ENCODE results near the gene OGA. TPM values are rescaled to one million over a fixed set of nuclear protein-coding genes. Genes with fewer than 3 reads are reported as not detected.

Gene OGA
- total RNA-seq, 2 donors from 2014 or later, result 41.6 to 50.9 TPM

DNA sequence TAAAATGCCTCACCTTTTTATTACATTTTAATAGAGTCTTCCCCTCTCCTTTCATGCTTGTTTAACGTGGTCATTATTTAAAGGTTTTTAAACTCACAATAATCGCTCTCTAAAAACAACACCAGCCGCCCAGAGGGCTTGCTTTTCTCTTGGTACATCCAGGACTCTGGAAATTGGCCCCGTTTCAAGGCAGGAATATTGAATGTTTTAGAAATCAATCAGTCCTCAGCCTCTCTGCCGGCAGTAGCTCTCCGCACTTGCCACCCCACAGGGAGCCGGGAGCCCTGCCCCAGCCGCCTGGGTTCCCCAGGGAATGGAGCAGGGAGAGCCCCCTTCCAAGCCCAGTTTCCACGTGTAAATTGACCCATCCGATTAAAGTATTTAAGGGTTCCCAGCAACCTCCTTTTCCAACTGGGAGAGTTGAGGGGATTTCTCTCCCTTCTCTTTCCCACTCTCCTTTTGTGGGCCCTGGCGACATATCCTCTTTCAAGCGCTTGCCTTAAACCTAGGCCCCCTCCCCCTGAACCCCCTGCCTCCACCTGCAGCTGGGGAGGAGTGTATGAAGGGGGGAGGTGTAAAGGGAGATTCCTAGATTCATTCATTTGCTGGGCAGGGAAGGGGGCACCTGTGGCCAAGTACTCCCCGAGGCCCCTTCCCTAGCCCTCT lies 44.2 kb downstream of the OGA start:
- H3K9me3 ChIP-seq, result no peaks in the 10 kb centered on the region
- H3K4me1 ChIP-seq, result peaks cover 0 to 26% of the 10 kb centered on the region in 2 donors
- peaks cover 22 to 28% of the 10 kb centered on the region in 2 donors for H3K27me3 ChIP-seq
- H3K27ac ChIP-seq, result no peak overlapping the region
- H3K4me3 ChIP-seq, result no peak overlapping the region
- DNase-seq (ENCODE audit: low spot score), result no peak
- TF ChIP-seq, protein P1, sequence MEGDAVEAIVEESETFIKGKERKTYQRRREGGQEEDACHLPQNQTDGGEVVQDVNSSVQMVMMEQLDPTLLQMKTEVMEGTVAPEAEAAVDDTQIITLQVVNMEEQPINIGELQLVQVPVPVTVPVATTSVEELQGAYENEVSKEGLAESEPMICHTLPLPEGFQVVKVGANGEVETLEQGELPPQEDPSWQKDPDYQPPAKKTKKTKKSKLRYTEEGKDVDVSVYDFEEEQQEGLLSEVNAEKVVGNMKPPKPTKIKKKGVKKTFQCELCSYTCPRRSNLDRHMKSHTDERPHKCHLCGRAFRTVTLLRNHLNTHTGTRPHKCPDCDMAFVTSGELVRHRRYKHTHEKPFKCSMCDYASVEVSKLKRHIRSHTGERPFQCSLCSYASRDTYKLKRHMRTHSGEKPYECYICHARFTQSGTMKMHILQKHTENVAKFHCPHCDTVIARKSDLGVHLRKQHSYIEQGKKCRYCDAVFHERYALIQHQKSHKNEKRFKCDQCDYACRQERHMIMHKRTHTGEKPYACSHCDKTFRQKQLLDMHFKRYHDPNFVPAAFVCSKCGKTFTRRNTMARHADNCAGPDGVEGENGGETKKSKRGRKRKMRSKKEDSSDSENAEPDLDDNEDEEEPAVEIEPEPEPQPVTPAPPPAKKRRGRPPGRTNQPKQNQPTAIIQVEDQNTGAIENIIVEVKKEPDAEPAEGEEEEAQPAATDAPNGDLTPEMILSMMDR (IDR thresholded peaks at IDR 0.05), result no peak
- H3K36me3 ChIP-seq, result no peaks in the 10 kb centered on the region

DNA sequence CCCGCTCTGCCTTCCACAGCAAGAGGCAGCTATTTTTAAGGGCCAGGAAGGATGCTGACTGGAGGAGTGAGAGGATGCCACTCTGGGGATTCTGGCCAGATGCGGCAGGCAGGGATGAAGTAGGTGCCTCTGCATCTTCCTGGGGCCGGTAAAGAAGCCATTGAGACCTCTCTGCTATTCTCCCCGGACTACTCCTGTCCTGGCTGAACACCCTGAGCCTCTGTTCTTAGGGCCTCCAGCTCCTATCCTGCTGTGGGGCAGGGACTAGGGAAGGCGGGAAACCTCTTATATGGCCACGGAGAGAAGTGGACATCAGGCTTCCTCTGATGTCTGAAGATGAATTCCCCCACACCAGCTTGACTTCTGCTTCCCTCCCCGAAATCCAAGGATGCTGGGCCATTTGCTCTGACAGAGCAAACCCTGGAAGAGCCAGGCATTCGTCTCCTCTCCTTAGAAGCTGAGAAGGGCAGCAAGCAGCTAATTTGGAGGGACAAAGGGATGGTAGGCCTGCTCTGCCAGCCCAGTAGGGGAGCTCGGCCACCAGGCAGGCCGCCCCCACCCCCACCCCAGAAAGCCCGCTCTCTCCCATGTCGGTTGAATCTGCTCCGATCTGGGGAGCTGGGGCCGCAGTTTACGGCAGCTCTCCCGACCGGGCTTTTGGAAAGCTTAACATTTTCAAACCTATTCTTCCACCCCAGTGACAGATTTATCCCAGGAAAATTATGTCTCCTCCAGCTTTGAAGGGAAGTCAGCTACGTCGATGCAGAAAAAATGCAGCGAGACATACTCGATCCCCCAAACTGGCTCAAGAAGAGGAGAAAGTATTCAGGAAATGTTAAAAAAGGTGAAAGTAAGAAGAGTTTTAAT lies 45.1 kb downstream of the OGA start:
- no peaks in the 10 kb centered on the region for H3K9me3 ChIP-seq
- DNase-seq (ENCODE audit: low spot score), result no peak
- H3K4me3 ChIP-seq, result no peak overlapping the region
- TF ChIP-seq, protein P1 (IDR thresholded peaks at IDR 0.05), result no peak
- H3K36me3 ChIP-seq, result no peaks in the 10 kb centered on the region
- H3K4me1 ChIP-seq, result peaks cover 0 to 20% of the 10 kb centered on the region in 2 donors
- H3K27me3 ChIP-seq, result peaks cover 22 to 28% of the 10 kb centered on the region in 2 donors
- H3K27ac ChIP-seq, result no peak overlapping the region

DNA sequence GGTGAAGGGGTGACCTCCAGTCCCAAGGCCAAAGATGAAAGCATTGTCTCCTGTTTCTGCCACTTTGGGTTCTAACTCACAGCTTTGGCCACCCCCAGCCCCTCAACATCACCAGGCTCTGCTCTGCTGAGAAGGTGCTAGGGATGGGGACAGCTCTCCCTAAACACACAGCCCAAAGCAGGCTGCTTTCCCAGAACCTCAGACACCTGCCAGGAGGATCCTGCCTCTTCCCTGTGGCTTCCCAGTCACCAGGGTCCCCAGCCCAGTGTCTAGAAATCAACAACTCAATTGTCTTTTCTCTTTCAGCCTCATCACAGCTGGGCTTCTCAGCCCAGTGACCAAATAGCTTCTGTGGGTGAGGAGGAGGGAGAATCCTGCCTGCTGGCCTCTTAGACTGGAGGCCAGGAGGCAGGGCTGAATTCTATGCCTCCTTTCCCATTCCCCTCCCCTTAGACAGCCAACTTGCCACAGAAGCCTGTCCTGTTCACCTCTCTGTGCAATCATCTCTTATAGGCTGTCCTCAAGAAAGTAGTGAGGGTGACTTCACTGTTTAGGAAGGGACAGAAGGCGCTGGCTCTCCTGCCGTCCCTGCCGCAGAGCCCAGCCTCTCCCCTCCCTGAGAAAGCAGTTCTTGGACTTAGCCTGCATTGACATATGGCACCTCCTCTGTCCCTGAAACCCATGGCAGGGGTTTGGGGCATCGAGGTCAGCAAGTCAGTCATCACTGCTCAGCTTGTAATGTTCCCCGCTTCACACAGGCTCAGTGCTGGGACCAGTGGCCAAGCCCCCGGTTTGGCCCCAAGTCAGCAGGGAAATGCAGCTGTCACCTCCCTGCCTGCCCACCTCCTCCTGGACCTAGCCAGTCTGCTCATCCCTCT lies 46.0 kb downstream of the OGA start:
- H3K27me3 ChIP-seq, result peaks cover 22 to 28% of the 10 kb centered on the region in 2 donors

DNA sequence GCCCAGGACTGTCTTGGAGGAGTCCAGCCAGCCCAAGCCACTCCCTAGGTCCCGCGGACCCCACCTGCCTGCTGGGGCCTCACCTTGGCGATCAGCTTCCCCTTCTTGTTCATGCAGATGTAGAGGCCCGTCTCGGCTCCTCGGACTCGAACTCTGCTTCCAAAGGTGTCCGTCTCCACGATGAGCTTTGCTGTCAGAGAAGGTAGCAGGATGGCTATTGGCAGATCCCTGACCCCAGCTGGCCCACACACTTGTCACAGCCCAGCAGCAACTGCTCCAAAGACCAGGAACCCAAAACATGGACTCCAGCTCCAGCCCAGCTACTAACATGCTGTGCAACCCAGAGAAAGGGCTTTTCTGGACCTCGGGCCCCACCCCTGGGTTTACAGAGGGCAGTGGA lies 46.9 kb downstream of the OGA start:
- Histone ChIP-seq H3K27me3 (peaks cover 22 to 25% of the 10 kb centered on the region in 2 donors), H3K4me1 (peaks cover 0 to 17% of the 10 kb centered on the region in 2 donors), H3K4me3 (no peak overlapping the region), H3K27ac (no peak overlapping the region), H3K36me3 (no peaks in the 10 kb centered on the region), H3K9me3 (no peaks in the 10 kb centered on the region)
- DNase-seq (ENCODE audit: low spot score), result no peak
- TF ChIP-seq, protein P1 (IDR thresholded peaks at IDR 0.05), result no peak

More for the DNA sequence above, 46.0 kb downstream of the OGA start:
- Histone ChIP-seq H3K36me3 (no peaks in the 10 kb centered on the region), H3K9me3 (no peaks in the 10 kb centered on the region), H3K4me1 (peaks cover 0 to 20% of the 10 kb centered on the region in 2 donors), H3K27ac (no peak overlapping the region), H3K4me3 (no peak overlapping the region)
- TF ChIP-seq, protein P1 (IDR thresholded peaks at IDR 0.05), result no peak
- DNase-seq (ENCODE audit: low spot score), result no peak

DNA sequence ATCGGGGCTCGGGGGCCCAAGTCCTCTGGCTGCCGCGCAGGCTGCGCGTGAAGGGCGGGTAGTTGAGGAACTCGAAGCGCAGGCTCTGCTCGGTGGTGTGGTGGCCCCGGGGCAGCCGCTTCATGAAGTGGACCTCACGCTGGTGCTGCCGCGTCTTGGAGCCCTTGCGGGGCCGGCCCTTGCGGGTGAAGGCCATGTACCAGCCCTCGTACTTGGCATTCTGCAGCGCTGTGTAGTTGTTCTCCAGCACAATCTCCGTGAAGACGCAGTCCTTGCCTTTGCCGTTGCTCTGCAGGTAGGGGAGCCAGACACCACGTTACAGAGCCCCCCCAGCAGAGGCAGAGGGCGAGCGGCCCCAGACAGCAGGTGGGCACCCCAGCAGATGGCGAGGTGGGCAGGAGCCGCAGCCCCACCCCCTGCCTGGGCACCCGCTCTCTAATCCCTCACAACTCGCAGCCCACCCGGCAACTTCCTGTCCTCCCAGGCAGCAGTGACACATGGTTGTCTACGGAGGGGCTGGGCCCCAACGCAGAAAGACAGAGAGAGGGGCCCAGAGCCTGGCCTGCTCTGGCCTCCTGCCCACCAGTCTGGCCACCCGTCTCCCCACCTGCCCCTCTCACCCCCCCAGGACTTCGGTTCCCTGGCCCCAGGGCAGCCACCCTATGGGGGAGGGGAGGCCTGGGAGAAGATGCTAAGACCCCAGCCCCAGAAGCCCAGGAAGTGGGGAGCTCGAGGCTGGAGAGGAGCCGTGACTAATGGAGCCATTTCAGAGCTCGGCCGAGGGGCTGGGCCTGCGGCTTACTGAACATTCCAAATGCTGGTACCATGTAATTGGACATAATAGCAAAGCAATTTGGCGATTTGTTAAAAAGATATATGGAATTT lies 47.7 kb downstream of the OGA start:
- Histone ChIP-seq H3K4me1 (peaks cover 0 to 11% of the 10 kb centered on the region in 2 donors), H3K4me3 (no peak overlapping the region), H3K9me3 (no peaks in the 10 kb centered on the region), H3K27ac (no peak overlapping the region), H3K36me3 (no peaks in the 10 kb centered on the region), H3K27me3 (peaks cover 22% of the 10 kb centered on the region in 2 donors)
- TF ChIP-seq, protein P1 (IDR thresholded peaks at IDR 0.05), result no peak
- DNase-seq (ENCODE audit: low spot score), result no peak

Measured in right atrium auricular region (tissue), 2 donors.